HG02870 (cell line): ENCODE data around the gene HNRNPCL1.
"Not testable (repeated sequence)": the region's sequence is repeated elsewhere in the genome, so short reads cannot be mapped to it uniquely, and the experiment has no call there.

Experiments
- ATAC-seq: cut with Tn5 transposase; IDR thresholded peaks from one replicate; pipeline ENCODE4 v1.9.1; 2021; ENCODE audit warnings: mild to moderate bottlenecking, moderate library complexity; ENCODE audit not compliant: unreplicated experiment

The HNRNPCL1 gene

DNA sequence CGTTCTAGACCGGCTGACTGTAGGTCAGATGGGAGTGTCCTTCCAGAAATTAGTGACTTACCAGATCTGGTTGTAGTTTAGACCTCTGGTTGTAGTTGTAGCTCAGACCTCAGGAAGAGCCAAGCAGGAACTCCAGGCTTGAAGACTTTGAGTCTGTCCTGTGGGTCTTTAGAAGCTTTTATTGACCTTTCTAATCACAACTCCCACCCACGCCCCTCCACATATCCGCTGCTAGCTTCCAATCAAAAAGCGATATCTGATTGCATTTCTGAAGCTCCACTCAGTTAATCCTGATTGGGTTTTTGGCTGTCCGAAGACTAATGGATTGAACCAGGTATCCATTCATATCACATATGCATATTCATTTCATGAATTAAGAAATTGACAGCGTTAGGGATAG is at the start of gene HNRNPCL1:
HNRNPCL1 (minus strand) TSS at position 101 of the 400 bp plus-strand sequence. CDS start 431 bp downstream, outside the sequence.
- ATAC-seq, result not testable (repeated sequence)

DNA sequence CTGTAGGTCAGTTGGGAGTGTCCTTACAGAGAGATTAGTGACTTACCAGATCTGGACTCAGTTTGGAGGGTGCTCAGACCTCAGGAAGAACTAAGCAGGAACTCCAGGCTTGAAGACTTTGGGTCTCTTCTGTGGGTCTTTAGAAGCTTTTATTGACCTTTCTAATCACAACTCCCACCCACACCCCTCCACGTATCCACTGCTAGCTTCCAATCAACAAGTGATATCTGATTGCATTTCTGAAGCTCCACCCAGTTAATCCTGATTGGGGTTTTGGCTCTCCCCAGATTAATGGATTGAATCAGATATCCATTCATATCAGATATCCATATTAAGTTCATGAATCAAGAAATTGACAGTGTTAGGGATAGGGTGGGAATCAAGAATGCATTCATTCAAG is 49.6 kb upstream of the HNRNPCL1 start, which contains the start of gene PRAMEF10:
PRAMEF10 (minus strand) TSS at position 101 of the 400 bp plus-strand sequence. CDS start 2,423 bp downstream, outside the sequence.
- ATAC-seq, result not testable (repeated sequence)

DNA sequence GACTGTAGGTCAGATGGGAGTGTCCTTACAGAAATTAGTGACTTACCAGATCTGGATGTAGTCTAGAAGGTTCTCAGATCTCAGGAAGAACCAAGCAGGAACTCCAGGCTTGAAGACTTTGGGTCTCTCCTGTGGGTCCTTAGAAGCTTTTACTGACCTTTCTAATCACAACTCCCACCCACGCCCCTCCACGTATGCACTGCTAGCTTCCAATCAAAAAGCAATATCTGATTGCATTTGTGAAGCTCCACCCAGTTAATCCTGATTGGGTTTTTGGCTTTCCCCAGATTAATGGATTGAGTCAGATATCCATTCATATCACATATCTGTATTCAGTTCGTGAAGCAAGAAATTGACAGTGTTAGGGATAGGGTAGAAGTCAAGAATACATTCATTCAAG is 37.6 kb upstream of the HNRNPCL1 start, which contains the start of gene PRAMEF4:
PRAMEF4 (minus strand) TSS at position 101 of the 400 bp plus-strand sequence. CDS start 2,807 bp downstream, outside the sequence.
- not testable (repeated sequence) for ATAC-seq

DNA sequence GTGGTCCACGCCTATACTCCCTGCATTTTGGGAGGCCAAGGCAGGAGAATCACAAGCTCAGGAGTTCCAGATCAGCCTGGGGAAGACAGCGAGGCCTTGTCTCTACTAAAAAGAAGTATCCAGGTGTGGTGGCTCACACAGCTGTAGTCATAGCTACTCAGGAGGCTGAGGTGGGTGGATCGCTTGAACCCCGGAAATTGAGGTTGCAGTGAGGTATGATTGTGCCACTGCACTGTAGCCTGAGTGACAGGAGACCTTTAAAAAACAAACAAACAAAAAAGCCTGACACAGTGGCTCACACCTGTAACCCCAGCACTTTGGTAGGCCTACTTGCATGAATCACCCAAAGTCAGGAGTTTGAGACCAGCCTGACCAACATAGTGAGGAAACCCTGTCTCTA is 29.9 kb upstream of the HNRNPCL1 start:
- not testable (repeated sequence) for ATAC-seq

DNA sequence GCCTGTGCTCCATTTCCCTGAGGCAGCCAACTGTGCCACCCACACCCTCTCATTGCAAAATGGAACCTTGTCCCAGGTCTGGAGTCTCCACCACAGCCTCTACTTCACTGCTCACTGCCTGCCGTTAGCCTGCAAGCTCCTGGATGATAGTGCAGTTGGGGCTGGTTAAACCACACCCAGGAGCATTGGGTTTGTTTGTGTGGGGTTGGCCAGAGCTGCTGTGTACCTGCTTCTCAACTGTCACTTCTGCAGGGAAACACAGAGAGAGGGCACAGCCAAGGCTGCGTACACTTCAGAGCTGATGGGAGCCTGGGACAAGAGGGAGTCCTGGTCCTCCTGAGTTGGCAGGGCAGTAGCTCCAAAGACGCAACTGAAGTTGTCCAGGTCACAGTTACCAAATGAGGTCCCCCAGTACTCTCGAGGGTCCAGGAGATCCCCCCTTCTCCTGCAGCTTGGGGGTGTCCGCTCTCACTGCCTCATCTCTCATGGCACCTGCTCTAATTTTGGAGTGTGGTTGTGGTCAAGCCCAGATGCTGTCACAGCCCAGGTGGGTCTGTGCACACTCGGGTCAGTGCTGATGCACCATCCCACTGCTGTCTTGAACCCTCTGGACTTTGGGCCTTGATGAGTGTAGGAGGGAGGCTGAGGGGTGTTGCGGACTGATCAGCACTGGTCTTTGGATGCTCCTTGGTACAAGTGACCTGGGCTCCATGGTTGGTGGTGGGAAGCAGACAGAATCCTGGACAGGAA is 14.8 kb upstream of the HNRNPCL1 start:
- ATAC-seq, result not testable (repeated sequence)

DNA sequence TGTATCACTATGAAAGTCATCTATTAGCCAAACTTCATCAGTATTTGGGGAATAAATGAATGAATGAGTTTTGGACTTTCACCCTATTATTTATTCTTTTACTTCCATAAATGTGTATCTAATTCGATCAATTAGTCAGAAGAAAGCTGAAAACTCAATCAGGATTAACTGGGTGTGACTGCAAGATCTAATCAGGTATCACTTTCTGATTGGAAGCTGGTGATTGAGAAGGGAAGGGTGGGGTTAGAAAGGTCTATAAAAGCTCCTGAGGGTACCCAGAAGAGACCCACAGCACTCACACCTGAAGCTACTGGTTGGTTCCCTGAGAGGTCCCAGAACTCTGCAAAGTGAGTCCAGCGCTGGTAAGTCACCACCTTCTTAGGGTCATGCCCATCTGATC is 8.3 kb upstream of the HNRNPCL1 start, which contains the start of gene PRAMEF2:
PRAMEF2 (plus strand) TSS at position 301 of the 400 bp plus-strand sequence. CDS start 1,924 bp downstream, outside the sequence.
- ATAC-seq, result not testable (repeated sequence)

DNA sequence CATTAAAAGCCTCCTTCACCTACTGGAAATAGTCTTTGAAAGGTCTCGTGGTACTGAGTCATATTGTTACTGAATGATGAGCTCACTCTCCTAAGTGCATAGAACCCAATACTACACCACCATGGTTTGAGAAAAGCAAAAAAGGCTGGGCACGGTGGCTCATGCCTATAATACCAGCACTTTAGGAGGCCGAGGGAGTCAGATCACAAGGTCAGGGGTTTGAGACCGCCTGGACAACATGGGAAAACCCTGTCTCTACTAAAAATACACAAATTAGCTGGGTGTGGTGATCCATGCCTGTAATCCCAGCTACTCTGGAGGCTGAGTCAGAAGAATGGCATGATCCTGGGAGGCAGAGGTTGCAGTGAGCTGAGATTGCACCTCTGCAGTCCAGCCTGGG is 3.3 kb upstream of the HNRNPCL1 start:
- ATAC-seq, result no peak

DNA sequence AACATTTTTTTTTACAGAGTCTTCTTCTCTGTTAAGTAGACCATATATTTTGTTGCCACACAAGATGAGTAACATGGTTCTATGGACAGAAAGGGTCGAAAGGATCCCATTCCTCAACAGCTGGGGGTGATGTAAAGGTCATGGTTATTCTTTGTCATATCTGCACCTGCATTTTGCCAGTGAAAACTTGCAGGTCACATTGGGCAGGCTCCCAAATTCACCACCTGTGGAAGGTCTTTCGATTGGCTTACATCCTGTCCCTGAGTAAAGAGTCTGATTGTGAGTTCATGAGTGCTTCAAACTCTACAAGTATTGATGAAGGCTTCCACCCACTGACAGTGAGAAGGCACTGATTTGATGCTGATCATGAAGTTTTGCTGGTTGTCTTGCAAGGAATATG is 15.3 kb downstream of the HNRNPCL1 start:
- ATAC-seq, result not testable (repeated sequence)

DNA sequence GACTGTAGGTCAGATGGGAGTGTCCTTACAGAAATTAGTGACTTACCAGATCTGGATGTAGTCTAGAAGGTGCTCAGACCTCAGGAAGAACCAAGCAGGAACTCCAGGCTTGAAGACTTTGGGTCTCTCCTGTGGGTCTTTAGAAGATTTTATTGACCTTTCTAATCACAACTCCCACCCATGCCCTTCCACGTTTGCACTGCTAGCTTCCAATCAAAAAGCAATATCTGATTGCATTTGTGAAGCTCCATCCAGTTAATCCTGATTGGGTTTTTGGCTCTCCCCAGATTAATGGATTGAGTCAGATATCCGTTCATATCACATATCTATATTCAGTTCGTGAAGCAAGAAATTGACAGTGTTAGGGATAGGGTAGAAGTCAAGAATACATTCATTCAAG is 17.2 kb downstream of the HNRNPCL1 start, which contains the start of gene PRAMEF11:
PRAMEF11 (minus strand) TSS at position 101 of the 400 bp plus-strand sequence. CDS start 2,621 bp downstream, outside the sequence.
- not testable (repeated sequence) for ATAC-seq

DNA sequence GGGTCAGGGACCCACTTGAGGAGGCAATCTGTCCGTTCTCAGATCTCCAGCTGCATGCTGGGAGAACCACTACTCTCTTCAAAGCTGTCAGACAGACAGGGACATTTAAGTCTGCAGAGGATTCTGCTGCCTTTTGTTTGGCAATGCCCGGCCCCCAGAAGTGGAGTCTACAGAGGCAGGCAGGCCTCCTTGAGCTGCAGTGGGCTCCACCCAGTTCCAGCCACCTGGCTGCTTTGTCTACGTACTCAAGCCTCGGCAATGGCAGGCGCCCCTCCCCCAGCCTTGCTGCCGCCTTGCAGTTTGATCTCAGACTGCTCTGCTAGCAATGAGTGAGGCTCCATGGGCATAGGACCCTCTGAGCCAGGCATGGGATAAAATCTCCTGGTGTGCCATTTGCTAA is 29.5 kb downstream of the HNRNPCL1 start:
- not testable (repeated sequence) for ATAC-seq

DNA sequence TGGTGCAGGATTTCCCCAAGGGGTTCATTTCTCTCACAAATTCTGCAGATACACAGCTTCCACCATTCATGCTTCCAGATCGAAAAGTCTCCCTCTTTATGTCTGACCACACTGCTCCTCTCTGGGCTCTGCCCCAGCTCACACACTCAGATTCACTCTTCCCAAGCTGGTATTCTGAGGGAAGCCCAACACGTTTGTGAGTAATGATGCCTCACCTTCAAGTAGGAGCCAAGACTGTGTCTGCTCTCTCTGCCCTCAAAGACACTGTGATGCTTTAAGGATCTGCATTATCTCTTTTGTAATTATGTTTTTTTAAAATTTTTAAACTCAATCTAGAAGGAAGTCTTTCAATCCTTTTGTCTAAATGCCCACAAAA is 37.1 kb downstream of the HNRNPCL1 start:
- no peak for ATAC-seq

DNA sequence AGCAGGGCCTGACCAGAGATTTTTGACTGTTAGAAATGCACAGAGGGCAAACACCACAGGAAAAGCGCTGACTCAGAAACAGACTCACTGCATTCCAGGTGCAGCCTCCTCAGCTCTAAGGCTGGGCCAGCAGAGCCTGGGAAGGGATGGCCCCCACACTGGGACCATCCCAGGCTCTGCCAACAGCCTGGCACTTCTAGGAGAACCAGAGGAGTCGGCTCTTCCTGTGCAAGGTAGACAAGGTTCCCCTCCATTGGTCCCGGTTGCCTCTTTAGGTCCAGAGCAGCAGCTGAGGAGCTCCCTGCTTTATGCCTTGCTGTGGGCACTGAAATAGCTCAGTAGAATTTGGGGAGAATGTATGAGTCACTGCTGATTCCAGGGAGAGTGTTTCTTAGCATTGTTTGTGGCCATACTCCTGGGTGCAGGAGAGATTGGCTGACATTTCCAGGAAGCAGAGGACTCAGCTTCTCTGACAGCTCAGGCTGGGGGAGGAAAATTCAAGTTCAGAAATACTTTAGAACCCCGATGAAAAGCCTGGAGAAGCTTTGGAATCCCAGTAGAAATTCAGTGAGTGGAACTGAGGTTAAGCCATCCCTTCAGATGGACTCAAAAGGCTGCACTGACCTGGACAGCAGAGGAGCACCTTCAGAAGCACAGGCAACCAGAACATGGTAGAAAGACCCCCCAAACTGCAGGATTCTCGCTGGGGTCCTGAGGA is 37.7 kb downstream of the HNRNPCL1 start:
- no peak for ATAC-seq

DNA sequence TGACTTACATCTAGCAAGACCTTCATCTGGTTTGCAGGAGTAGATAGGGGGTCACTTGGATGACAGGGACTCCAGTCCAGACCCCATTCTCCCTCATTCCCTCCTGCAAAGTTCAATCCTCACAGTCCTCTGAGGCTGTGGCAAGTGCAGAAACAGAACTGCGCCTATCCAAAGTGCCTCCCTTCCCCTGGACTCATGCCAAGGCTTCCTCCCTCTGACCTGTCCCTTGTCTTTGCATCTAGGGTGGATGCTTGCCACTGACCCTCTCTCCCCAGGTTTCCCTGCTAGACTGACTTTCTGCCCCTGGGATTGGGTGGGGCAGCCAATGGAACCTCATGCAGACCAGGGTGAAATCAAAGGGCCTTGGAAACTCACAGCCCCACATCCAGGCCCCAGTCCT is 38.6 kb downstream of the HNRNPCL1 start:
- ATAC-seq, result no peak

DNA sequence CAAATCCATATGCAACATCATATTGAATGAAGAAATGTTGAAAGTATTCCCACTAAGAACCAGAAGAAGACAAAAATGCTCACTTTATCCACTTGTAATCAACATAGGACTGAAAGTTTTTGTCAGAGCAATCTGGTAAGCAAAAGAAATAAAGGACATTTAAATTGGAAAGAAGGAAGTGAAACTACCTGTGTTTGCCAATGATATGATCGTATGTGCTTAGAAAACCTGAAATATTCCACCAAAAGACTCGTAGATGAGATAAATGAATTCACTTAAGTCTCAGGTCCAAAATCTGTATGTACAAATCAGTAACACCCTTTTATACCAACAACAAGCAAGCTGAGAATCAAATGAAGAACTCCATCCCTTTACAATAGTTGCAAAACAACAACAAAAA is 48.8 kb downstream of the HNRNPCL1 start:
- no peak for ATAC-seq

DNA sequence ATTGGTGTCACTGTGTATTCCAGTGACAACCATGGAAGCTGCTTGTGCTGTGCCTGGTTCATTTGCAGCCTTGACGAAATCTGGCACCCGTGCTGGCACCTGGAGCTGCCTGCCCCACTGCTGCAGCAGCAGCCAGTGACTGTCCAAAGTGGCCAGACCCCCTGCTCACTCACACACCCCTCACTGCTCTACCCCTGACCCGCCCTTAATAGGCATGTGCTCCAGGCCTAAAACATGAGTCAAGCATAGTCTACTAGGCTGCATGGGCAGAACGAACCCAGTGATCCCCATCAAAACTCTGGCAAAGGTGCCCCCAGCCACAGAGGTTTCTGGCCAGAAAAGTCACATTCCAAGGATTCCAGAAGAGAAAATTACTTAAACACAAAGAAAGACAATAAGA is 49.6 kb downstream of the HNRNPCL1 start:
- no peak for ATAC-seq
